Tibial artery (tissue), 4 donors: ENCODE measurements around the gene PLA2G2F.

Experiments used
- DNase-seq, 2 donors: peaks; one replicate each; pipeline ENCODE4 v3.0.0-alpha.2; 2019
- H3K27ac ChIP-seq, 2 donors: fragments of 200-600 bp; sonication (generic) in 1 of 2; 1 replicate in 1 of 2; 2 replicates in 1 of 2; pipeline ENCODE4 v1.5.1; 2018 to 2019; ENCODE audit warnings: mild to moderate bottlenecking in 1 of 2
- H3K27me3 ChIP-seq, 2 donors: fragments of 200-600 bp; sonication (generic) in 1 of 2; one replicate each; pipeline versions ENCODE4 v1.5.1 to v1.6.0; 2016 to 2019
- H3K36me3 ChIP-seq, 3 donors: fragments of 200-600 bp; sonication (generic) in 2 of 3; one replicate each; pipeline ENCODE4 v1.5.1; 2016 to 2019; ENCODE audit warnings: mild to moderate bottlenecking in 2 of 3
- H3K4me1 ChIP-seq, 4 donors: fragments of 200-600 bp; sonication (generic) in 2 of 4; 1 replicate in 3 of 4; 2 replicates in 1 of 4; pipeline ENCODE4 v1.5.1; 2016 to 2019
- H3K4me3 ChIP-seq, 2 donors: fragments of 200-600 bp; sonication (generic) in 1 of 2; 1 replicate in 1 of 2; 2 replicates in 1 of 2; pipeline ENCODE4 v1.5.1; 2018 to 2019; ENCODE audit warnings: mild to moderate bottlenecking in 2 of 2
- H3K9me3 ChIP-seq, 3 donors: fragments of 200-600 bp; sonication (generic) in 1 of 3; one replicate each; pipeline ENCODE4 v1.5.1; 2016 to 2019
- CTCF ChIP-seq, 2 experiments: fragments of 200-600 bp in 1 of 2; fragments of 450-650 bp in 1 of 2; IDR thresholded peaks; one replicate each; pipeline ENCODE4 v1.5.1; 2017 to 2019; ENCODE audit warnings: antibody characterized with exemption in 2 of 2, mild to moderate bottlenecking in 1 of 2, moderate library complexity in 1 of 2
- intact Hi-C: fragments of 100-400 bp; cut with DNase I; formaldehyde crosslinking; loops from one replicate; pipeline ENCODE4 v1.15.0; 2023; ENCODE audit warnings: low total_unique reads

PLA2G2F gene

GRCh38 chr1:20188455-20188817, 49.3 kb downstream of the PLA2G2F start:
- H3K9me3 ChIP-seq = no peaks in the 10 kb centered on the region
- no peak for DNase-seq
- no peak for TF ChIP-seq CTCF (IDR thresholded peaks at IDR 0.05)
- intact Hi-C loops = no loop called here
- no peaks in the 10 kb centered on the region for H3K36me3 ChIP-seq
- H3K27me3 ChIP-seq = peaks cover 0 to 85% of the 10 kb centered on the region in 2 donors
- peaks cover 0 to 16% (median 6%) of the 10 kb centered on the region in 4 donors for H3K4me1 ChIP-seq
- no peak overlapping the region for H3K4me3 ChIP-seq
- no peak overlapping the region for H3K27ac ChIP-seq

- Histone ChIP-seq H3K9me3 (no peaks in the 10 kb centered on the region), H3K4me1 (peaks cover 0 to 16% (median 6%) of the 10 kb centered on the region in 4 donors), H3K27ac (no peak overlapping the region), H3K36me3 (no peaks in the 10 kb centered on the region), H3K4me3 (no peak overlapping the region), H3K27me3 (peaks cover 0 to 86% of the 10 kb centered on the region in 2 donors)
- intact Hi-C loops = no loop called here
- TF ChIP-seq CTCF (IDR thresholded peaks at IDR 0.05) = no peak
- no peak for DNase-seq
Measured at GRCh38 chr1:20189664-20190063, 50.5 kb downstream of the PLA2G2F start.

- peaks cover 0 to 16% (median 6%) of the 10 kb centered on the region in 4 donors for H3K4me1 ChIP-seq
- H3K4me3 ChIP-seq = no peak overlapping the region
- H3K27ac ChIP-seq = no peak overlapping the region
- H3K27me3 ChIP-seq = peaks cover 0 to 86% of the 10 kb centered on the region in 2 donors
- intact Hi-C loops = no loop called here
- TF ChIP-seq CTCF (IDR thresholded peaks at IDR 0.05) = no peak
- H3K9me3 ChIP-seq = no peaks in the 10 kb centered on the region
- H3K36me3 ChIP-seq = no peaks in the 10 kb centered on the region
- no peak for DNase-seq
Measured at GRCh38 chr1:20190256-20191160, 51.4 kb downstream of the PLA2G2F start.

GRCh38 chr1:20191266-20191825, 52.2 kb downstream of the PLA2G2F start:
- Histone ChIP-seq H3K4me1 (peaks cover 0 to 8% (median under 1%) of the 10 kb centered on the region in 4 donors), H3K4me3 (no peak overlapping the region), H3K9me3 (no peaks in the 10 kb centered on the region), H3K27ac (no peak overlapping the region), H3K36me3 (no peaks in the 10 kb centered on the region), H3K27me3 (peaks cover 0 to 82% of the 10 kb centered on the region in 2 donors)
- no peak for TF ChIP-seq CTCF (IDR thresholded peaks at IDR 0.05)
- intact Hi-C loops = no loop called here
- DNase-seq = peak in 1 of 2 donors; percentile 42

GRCh38 chr1:20192364-20192763, 53.2 kb downstream of the PLA2G2F start:
- no peak for TF ChIP-seq CTCF (IDR thresholded peaks at IDR 0.05)
- DNase-seq = no peak
- intact Hi-C loops = no loop called here
- Histone ChIP-seq H3K27ac (no peak overlapping the region), H3K9me3 (no peaks in the 10 kb centered on the region), H3K4me1 (peaks cover 0 to under 1% (median 0%) of the 10 kb centered on the region in 4 donors), H3K4me3 (no peak overlapping the region), H3K36me3 (no peaks in the 10 kb centered on the region), H3K27me3 (peaks cover 0 to 76% of the 10 kb centered on the region in 2 donors)
